ENCODE results near the gene HSPA1A.
"Not testable (repeated sequence)": the region's sequence is repeated elsewhere in the genome, so short reads cannot be mapped to it uniquely, and the experiment has no call there.

The HSPA1A gene

DNA sequence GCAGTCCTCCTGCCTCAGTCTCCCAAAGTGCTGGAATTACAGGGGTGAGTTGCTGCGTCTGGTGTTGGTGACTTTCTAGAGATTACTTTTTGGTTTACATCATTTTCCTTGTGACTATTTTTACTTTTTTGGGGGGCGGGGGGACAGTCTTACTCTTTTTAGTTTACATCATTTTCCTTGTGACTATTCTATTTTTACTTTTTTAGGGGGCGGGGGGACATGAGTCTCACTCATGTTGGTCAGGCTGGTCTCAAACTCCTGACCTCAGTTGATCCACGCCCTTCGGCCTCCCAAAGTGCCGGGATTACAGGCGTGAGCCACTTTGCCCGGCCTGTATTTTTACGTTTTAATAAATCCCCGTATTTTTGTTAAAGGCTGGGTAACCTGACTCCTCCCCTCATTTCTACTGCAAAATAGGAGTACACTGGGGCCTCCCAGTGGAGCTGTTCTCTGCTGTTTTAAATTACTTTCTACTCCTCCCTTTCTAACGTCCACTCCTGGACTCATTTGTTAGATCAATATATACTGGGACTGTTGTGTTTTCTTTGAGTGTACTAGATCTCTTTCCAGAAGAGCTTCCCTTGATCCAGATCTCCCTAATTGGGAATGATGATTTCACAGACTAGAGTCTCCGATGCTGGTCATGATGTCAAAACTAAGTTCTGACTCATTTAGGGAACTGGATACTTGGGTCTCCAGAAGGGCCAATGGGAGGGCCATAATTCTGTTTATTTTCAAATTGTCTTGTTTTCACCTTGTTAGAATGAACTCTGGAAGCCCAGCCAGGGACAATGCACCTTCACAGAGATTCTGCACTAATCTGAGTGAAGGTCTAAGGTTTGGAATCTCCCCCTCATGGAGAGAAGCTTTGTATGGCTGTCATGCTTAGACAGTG lies 21.4 kb downstream of the HSPA1A start:
- no peak for DNase-seq (ENCODE audit: low read depth)

- no peak for DNase-seq (ENCODE audit: low read depth)
Measured at GRCh38 chr6:31837369-31838113, 22.2 kb downstream of the HSPA1A start.

DNA sequence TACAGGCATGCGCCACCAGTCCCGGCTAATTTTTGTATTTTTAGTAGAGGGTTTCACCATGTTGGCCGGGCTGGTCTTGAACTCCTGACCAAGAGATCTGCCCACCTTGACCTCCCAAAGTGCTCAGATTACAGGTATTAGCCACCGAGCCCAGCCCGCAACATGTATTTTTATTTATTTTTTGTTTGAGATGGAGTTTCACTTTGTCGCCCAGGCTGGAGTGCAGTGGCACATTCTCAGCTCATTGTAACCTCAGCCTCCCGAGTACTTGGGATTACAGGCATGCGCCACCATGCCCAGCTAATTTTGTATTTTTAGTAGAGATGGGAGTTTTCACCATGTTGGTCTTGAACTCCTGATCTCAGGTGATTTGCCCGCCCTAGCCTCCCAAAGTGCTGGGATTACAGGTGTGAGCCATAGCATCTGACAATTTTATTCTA lies 22.8 kb downstream of the HSPA1A start:
- DNase-seq (ENCODE audit: low read depth): not testable (repeated sequence)

GRCh38 chr6:31838968-31839367 lies 23.6 kb downstream of the HSPA1A start:
- no peak for DNase-seq (ENCODE audit: low read depth)

DNA sequence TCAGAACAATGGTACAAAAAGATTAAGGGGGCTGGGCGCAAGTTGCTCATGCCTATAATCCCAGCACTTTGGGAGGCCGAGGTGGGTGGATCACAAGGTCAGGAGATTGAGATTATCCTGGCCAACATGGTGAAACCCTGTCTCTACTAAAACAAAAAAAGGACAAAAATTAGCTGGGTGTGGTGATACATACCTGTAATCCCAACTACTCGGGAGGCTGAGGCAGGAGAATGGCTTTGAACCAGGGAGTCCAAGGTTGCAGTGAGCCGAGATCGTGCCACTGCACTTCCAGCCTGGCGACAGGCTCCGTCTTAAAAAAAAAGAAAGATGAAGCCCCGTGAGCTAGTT lies 24.4 kb downstream of the HSPA1A start:
- not testable (repeated sequence) for DNase-seq (ENCODE audit: low read depth)

- no peak for DNase-seq (ENCODE audit: low read depth)
Measured at GRCh38 chr6:31842053-31842452, 26.7 kb downstream of the HSPA1A start.

DNA sequence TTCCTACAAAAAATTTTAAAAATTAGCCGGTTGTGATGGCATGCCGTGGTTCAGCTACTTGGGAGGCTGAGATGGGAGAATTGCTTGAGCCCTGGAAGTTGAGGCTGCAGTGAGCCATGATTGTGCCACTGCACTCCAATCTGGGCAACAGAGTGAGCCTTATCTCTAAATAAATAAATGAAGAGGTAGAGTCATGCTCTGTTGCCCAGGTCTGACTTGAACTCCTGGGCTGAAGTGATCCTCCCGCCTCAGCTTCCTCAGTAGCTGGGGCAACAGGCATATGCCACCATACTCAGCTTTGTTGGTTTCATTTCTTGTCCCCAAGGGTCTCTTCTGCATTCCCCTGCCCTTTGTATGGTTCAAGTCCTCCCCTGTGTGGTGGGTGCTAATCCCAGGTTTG lies 29.2 kb downstream of the HSPA1A start:
- DNase-seq (ENCODE audit: low read depth): no peak

GRCh38 chr6:31847276-31847978 lies 32.1 kb downstream of the HSPA1A start:
- no peak for DNase-seq (ENCODE audit: low read depth)

- no peak for DNase-seq (ENCODE audit: low read depth)
Measured at GRCh38 chr6:31850765-31851484, 35.6 kb downstream of the HSPA1A start.

GRCh38 chr6:31851485-31851832 lies 36.1 kb downstream of the HSPA1A start:
- DNase-seq (ENCODE audit: low read depth): no peak

DNA sequence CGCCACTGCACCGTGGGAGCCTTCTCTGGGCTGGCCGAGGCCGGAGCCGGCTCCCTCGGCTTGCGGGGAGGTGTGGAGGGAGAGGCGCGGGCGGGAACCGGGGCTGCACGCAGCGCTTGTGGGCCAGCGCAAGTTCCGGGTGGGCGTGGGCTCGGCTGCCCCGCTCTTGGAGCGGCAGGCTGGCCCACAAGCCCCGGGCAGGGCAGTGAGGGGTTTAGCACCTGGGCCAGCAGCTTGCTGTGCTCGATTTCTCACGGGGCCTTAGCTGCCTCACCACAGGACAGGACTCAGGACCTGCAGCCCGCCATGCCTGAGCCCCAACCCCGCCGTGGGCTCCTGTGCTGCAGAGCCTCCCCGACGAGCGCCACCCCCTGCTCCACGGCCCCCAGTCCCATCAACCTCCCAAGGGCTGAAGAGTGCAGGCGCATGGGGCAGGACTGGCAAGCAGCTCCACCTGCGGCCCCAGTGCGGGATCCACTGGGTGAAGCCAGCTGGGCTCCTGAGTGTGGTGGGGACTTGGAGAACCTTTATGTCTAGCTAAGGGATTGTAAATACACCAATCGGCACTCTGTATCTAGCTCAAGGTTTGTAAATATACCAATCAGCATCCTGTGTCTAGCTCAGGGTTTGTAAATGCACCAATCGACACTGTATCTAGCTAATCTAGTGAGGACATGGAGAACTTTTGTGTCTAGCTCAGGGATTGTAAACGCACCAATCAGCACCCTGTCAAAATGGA lies 36.8 kb downstream of the HSPA1A start:
- not testable (repeated sequence) for DNase-seq (ENCODE audit: low read depth)

GRCh38 chr6:31857774-31858173 lies 42.4 kb downstream of the HSPA1A start:
- DNase-seq (ENCODE audit: low read depth): not testable (repeated sequence)

- no peak for DNase-seq (ENCODE audit: low read depth)
Measured at GRCh38 chr6:31858707-31859106, 43.4 kb downstream of the HSPA1A start.

DNA sequence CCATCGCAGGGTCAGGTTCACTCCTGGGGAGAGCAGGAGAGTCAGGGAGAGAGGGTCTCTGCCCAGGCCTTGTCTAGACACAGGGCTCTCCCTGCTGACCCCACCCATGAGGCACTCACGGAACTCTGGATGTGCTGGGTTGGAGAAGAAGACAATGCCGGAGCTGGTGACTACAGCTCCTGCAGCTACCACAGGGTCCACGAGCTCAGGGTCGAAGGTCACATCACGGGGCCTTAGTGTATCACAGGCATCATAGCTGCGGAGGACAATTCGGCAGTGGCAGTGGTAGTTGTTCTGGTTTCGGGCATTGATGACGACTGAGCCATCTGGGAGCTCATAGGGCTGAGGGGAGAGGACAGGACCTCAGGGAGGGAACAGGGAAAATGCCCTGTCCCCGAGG lies 44.6 kb downstream of the HSPA1A start:
- no peak for DNase-seq (ENCODE audit: low read depth)

GRCh38 chr6:31860349-31860748 lies 45.0 kb downstream of the HSPA1A start:
- DNase-seq (ENCODE audit: low read depth): no peak

DNA sequence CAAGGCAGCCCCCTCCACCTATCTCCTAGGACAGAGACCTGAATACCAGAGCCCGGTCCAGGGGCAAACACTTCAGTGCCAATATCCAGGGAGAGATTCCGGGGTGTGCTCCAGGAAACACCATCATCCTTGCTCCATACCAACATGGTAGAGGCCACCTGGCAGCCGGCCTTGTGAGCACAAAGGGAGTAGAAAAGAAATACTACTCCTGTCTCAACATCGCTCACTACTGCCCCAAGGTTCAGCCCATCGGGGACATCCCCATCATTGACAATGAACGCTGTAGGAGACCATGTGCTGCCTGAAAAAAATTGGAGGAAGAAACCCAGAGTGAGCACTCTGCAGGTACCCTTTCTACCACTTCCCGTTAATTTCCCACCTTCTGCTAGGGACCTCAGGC lies 45.8 kb downstream of the HSPA1A start:
- DNase-seq (ENCODE audit: low read depth): no peak

- no peak for DNase-seq (ENCODE audit: low read depth)
Measured at GRCh38 chr6:31861919-31862343, 46.6 kb downstream of the HSPA1A start.

DNA sequence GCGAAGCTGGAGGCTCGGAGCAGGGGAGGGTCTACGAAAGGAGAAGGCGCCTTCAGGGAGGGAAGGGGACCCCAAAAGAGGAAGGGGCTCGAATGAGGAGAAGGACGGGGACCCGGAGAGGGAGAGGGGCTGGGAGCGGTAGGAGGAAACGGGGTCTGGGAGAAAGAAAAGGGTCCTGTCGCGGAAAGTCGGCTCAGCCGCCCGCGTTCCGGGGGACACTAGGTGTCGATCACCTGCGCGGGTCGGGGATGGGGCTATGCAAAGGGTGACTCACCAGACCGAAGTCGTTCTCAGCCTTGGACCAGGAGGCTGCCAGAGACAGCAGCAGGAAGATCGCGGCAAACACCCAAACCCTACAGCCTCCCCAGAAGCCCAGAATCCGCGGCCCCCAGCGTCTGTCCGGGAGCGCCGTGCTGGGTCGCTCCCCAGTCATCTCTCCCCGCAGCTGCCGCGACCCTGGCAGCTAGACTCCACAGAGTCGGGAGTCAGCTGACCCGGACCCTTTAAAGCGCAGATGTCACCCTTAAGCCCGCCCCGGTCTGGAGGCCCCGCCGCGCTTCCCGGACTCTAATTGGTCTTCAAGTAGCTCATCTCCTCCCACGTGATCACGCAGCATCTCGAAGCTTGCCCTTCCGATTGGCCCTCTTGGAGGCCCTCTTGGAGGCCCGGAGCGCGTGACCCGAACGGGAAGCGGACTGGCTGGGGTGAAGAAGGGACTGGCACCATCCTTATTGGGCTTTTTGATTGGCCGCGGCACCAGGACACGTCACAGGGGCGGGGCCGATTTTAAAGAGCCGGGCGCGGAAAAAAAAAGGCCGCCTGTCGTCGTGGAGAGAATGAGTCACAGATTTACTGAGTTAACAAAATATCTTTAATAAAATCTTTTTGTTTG lies 47.2 kb downstream of the HSPA1A start, which contains the start of gene NEU1:
NEU1 (minus strand) TSS at position 478 of the 892 bp plus-strand sequence; CDS start at position 433, 45 bp downstream.
- DNase-seq (ENCODE audit: low read depth): peak; percentile 97

DNA sequence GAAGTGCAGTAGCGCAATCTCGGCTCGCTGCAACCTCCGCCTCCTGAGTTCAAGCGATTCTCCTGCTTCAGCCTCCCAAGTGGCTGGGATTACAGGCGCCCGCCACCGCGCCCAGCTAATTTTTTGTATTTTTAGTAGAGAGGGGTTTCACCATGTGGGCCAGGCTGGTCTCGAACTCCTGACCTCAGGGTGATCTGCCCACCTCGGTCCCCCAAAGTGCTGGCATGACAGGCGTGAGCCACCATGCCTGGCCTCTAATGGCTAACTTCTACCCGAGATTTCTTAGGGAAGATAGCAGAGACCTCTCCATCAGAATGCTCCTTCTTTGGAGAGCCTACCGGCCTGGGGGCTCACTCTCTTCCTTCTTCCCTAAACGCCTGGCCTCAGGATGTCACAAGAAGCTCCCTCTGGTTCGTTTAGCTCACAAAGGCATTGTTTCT lies 48.8 kb downstream of the HSPA1A start:
- not testable (repeated sequence) for DNase-seq (ENCODE audit: low read depth)

DNA sequence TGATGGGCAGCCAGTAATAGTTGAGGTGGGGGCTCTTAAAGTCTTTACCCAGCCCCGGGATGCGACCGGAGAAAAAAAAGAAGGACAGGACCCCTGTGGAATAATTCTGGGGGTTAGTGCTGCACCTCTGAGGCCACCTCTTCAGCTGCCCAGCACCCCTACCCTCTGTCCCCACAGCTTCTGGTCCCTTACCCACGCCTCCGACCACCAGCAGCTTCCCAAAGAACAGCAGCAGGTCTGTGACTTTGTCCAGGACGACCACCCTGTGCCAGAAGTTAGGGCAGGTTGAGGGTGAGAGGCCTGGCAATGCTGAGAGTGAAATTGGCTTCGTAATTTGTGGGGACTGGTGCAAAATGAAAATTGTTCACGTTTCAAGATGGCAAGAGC lies 49.5 kb downstream of the HSPA1A start:
- no peak for DNase-seq (ENCODE audit: low read depth)
